ENCODE data around the gene CCDC15.

DNA sequence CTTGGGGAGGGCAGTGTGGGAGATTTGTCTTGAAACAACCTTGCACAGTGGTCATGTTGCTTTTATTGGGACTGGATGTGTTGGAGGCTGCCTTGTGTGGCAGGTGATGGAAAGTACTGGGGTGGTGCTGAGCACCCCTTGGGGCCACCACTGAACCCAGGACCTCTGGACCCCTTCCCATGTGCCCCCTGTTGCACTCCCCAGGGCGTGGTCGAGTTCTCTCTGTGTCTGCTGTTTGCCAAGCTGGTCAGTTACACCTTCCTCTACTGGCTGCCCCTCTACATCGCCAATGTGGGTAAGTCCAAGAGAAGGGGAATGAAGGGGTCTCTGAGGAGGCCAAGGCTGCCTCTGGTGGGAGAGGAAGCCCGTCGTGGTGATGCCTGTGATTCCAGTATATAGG, 128.0 kb downstream of the CCDC15 start:
- TF ChIP-seq POLR2A (IDR thresholded peaks at IDR 0.05) (no peak), CTCF (IDR thresholded peaks at IDR 0.05) (no peak)
